ENCODE data around the gene BMS1.
"Not testable (repeated sequence)": the region's sequence is repeated elsewhere in the genome, so short reads cannot be mapped to it uniquely, and the experiment has no call there.

The BMS1 gene

GRCh38 chr10:42817417-42817816 is 34.8 kb downstream of the BMS1 start:
- not testable (repeated sequence) for H3K4me3 Mint-ChIP-seq; DNase-seq (ENCODE audit: low spot score in 2 of 2); H3K9me3 Mint-ChIP-seq; ATAC-seq
- H3K4me1 Mint-ChIP-seq, result peaks cover 43% of the 10 kb centered on the region
- peaks cover 99% of the 10 kb centered on the region for H3K36me3 Mint-ChIP-seq
- H3K27ac Mint-ChIP-seq, result peak overlapping the region; percentile 48

DNA sequence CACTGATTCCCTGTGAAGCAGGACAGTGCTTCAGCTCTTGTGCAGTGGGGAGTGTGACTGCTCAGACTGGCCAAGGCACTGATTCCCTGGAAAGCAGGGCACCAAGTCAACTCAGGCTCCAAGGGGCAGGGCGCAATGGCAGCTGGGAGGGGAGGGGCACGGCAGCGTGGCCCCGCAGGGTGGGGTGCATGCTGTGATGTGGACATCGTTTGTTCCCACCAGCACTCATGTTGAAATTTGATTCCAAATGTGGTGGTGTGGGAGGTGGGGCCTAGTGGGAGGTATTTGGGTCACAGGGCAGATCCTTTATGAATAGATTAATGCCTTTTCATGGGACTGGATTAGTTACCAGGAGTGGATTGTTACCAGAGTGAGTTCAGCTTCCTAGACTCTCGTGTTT is 44.2 kb downstream of the BMS1 start:
- Mint-ChIP-seq H3K36me3 (peaks cover 97% of the 10 kb centered on the region), H3K27ac (peak overlapping the region; percentile 45)
- H3K4me3 Mint-ChIP-seq; H3K9me3 Mint-ChIP-seq; H3K4me1 Mint-ChIP-seq; ATAC-seq; DNase-seq (ENCODE audit: low spot score in 2 of 2): not testable (repeated sequence)

GRCh38 chr10:42827201-42827600 is 44.6 kb downstream of the BMS1 start:
- H3K9me3 Mint-ChIP-seq, result no peaks in the 10 kb centered on the region
- ATAC-seq, result no peak
- no peak overlapping the region for H3K4me3 Mint-ChIP-seq

GRCh38 chr10:42828391-42828790 is 45.8 kb downstream of the BMS1 start:
- not testable (repeated sequence) for DNase-seq (ENCODE audit: low spot score in 2 of 2); H3K9me3 Mint-ChIP-seq; H3K27ac Mint-ChIP-seq; H3K4me3 Mint-ChIP-seq; ATAC-seq; H3K4me1 Mint-ChIP-seq
- H3K36me3 Mint-ChIP-seq, result peaks cover 90% of the 10 kb centered on the region

More at GRCh38 chr10:42827201-42827600, 44.6 kb downstream of the BMS1 start:
- H3K4me1 Mint-ChIP-seq, result no peaks in the 10 kb centered on the region
- H3K36me3 Mint-ChIP-seq, result peaks cover 97% of the 10 kb centered on the region
- H3K27ac Mint-ChIP-seq, result peak overlapping the region; percentile 45
- DNase-seq (ENCODE audit: low spot score in 2 of 2), result no peak

DNA sequence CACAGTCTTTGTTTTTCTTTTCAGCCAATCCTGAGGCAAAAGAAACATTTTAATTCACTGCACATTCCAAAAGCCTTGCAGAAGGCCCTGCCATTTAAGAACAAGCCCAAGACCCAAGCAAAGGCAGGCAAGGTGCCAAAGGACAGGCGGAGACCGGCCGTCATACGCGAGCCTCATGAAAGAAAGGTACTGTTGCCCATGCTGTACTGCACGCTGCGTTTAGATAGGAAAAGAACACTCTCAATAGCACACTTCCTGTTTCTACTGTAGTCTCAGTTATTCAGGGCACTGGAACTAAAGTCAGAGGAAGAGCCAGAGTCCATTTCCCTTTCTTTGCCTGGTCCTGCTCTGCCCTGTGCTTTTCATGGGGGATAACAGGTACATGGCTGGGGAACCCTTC is 47.6 kb downstream of the BMS1 start:
- H3K9me3 Mint-ChIP-seq, result no peaks in the 10 kb centered on the region
- no peak for ATAC-seq
- H3K4me3 Mint-ChIP-seq, result no peak overlapping the region
- peaks cover 71% of the 10 kb centered on the region for H3K36me3 Mint-ChIP-seq
- DNase-seq (ENCODE audit: low spot score in 2 of 2), result no peak
- H3K4me1 Mint-ChIP-seq, result no peaks in the 10 kb centered on the region
- H3K27ac Mint-ChIP-seq, result peak overlapping the region; percentile 5

DNA sequence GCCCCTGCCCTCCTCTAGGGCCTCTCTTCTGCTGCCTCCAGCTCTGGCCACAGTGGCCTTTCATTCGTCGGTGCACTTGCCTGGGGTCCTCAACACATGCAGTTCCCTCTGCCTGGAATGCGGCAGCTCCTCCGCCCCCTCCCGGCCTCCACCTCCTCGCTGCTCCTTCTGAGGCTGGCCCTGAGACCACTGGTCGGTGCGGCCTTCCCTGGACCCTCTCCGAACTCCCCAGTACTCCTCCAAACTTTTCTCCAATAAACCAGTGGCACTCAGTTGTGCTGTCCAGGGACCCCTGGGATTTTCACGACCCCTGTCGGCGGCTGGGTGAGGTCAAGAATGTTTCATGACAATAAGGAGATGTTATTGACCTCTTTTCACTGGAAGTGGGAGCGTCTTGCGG is 53.5 kb downstream of the BMS1 start:
- no peaks in the 10 kb centered on the region for H3K9me3 Mint-ChIP-seq
- DNase-seq (ENCODE audit: low spot score in 2 of 2), result no peak
- H3K4me3 Mint-ChIP-seq, result no peak overlapping the region
- no peaks in the 10 kb centered on the region for H3K4me1 Mint-ChIP-seq
- peaks cover 20% of the 10 kb centered on the region for H3K36me3 Mint-ChIP-seq
- no peak for ATAC-seq
- H3K27ac Mint-ChIP-seq, result no peak overlapping the region

- DNase-seq (ENCODE audit: low spot score in 2 of 2) (no peak), ATAC-seq (no peak)
- Mint-ChIP-seq H3K4me1 (no peaks in the 10 kb centered on the region), H3K4me3 (no peak overlapping the region), H3K36me3 (peaks cover 12% of the 10 kb centered on the region), H3K9me3 (no peaks in the 10 kb centered on the region), H3K27ac (no peak overlapping the region)
Measured at GRCh38 chr10:42836771-42837468, 54.3 kb downstream of the BMS1 start.

- DNase-seq (ENCODE audit: low spot score in 2 of 2); H3K9me3 Mint-ChIP-seq; H3K36me3 Mint-ChIP-seq; H3K27ac Mint-ChIP-seq; H3K4me3 Mint-ChIP-seq; ATAC-seq; H3K4me1 Mint-ChIP-seq: not testable (repeated sequence)
Measured at GRCh38 chr10:42844810-42845209, 62.2 kb downstream of the BMS1 start.

DNA sequence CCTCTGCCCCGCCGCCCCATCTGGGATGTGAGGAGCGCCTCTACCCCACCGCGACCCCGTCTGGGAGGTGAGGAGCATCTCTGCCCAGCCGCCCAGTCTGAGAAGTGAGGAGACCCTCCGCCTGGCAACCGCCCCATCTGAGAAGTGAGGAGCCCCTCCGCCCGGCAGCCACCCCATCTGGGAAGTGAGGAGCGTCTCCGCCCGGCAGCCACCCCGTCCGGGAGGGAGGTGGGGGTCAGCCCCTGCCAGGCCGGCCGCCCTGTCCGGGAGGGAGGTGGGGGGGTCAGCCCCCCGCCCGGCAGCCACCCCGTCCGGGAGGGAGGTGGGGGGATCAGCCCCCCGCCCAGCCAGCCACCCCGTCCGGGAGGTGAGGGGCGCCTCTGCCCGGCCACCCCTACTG is 64.7 kb downstream of the BMS1 start:
- not testable (repeated sequence) for H3K9me3 Mint-ChIP-seq; H3K36me3 Mint-ChIP-seq; DNase-seq (ENCODE audit: low spot score in 2 of 2); H3K4me1 Mint-ChIP-seq; H3K4me3 Mint-ChIP-seq; ATAC-seq; H3K27ac Mint-ChIP-seq

- ATAC-seq, result no peak
- Mint-ChIP-seq H3K4me1 (no peaks in the 10 kb centered on the region), H3K9me3 (no peaks in the 10 kb centered on the region), H3K4me3 (no peak overlapping the region), H3K27ac (no peak overlapping the region), H3K36me3 (no peaks in the 10 kb centered on the region)
- no peak for DNase-seq (ENCODE audit: low spot score in 2 of 2)
Measured at GRCh38 chr10:42850931-42851330, 68.3 kb downstream of the BMS1 start.

DNA sequence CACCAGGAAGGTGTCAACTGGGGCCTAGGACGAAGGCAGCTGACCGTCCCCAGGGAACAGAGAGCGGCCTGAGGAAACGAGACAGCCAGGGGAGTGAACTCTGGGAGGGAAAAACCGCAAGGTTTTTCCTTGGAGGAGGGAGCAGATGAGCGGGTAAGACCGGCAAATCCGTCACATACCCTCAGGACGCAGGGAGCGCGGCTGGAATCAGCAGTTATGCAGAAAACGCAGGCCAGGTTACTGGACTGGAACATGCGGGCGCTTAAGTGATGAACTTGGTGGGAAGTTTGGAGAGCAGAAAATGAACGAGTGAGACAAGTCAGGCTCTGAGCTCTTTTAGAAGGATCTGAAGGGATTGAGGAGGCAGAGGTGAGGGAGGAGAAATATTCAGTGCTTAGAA is 76.7 kb downstream of the BMS1 start:
- Mint-ChIP-seq H3K36me3 (no peaks in the 10 kb centered on the region), H3K4me3 (no peak overlapping the region), H3K4me1 (no peaks in the 10 kb centered on the region), H3K27ac (no peak overlapping the region), H3K9me3 (no peaks in the 10 kb centered on the region)
- ATAC-seq, result no peak
- no peak for DNase-seq (ENCODE audit: low spot score in 2 of 2)

- H3K27ac Mint-ChIP-seq; H3K4me3 Mint-ChIP-seq; H3K9me3 Mint-ChIP-seq; H3K4me1 Mint-ChIP-seq; ATAC-seq; H3K36me3 Mint-ChIP-seq; DNase-seq (ENCODE audit: low spot score in 2 of 2): not testable (repeated sequence)
Measured at GRCh38 chr10:42860016-42860415, 77.4 kb downstream of the BMS1 start.

DNA sequence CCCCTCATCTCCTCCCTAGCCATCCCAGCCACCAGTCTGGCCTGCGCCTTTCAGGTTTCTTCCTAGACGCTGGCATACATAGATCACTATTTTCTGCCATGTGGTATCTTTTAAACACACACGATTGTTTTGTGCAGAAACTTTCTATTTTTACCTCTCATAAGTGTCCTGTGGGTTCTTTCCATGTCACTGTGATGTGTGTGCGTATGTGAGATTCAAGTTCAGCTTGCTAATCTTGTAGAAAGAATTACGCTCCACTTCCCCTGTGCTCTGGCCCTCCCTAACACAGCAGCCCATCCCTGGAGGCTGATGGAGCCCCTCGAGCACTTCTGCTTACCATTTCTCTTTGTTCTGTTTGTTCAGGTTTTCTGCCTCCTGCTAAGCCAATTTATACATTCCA is 80.2 kb downstream of the BMS1 start:
- not testable (repeated sequence) for H3K27ac Mint-ChIP-seq; H3K4me1 Mint-ChIP-seq; H3K4me3 Mint-ChIP-seq; ATAC-seq; DNase-seq (ENCODE audit: low spot score in 2 of 2); H3K36me3 Mint-ChIP-seq; H3K9me3 Mint-ChIP-seq

DNA sequence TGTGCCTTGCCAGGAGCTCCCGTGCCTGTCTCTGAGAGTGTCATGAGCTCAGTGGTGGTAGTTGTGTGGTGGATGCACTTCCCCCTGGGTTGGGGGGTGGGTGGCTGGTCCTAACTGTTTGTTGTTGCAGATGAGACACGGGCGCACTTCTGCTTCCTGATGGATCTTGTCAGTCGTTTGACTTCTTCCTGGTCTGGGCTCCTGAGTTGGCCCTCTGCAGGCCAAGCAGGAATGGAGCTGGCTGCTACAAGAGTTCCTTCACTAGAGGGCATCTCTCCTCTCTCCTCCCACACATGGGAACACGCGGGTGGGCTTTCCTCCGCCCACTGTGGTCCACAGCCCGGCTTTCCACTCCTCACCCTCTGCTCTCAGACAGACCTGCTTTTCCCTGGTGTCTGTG is 82.0 kb downstream of the BMS1 start:
- ATAC-seq (no peak), DNase-seq (ENCODE audit: low spot score in 2 of 2) (no peak)
- no peaks in the 10 kb centered on the region for H3K36me3 Mint-ChIP-seq
- H3K4me3 Mint-ChIP-seq, result no peak overlapping the region
- peaks cover 5% of the 10 kb centered on the region for H3K4me1 Mint-ChIP-seq
- no peaks in the 10 kb centered on the region for H3K9me3 Mint-ChIP-seq
- H3K27ac Mint-ChIP-seq, result no peak overlapping the region

GRCh38 chr10:42865716-42866114 is 83.1 kb downstream of the BMS1 start:
- no peak for ATAC-seq

DNA sequence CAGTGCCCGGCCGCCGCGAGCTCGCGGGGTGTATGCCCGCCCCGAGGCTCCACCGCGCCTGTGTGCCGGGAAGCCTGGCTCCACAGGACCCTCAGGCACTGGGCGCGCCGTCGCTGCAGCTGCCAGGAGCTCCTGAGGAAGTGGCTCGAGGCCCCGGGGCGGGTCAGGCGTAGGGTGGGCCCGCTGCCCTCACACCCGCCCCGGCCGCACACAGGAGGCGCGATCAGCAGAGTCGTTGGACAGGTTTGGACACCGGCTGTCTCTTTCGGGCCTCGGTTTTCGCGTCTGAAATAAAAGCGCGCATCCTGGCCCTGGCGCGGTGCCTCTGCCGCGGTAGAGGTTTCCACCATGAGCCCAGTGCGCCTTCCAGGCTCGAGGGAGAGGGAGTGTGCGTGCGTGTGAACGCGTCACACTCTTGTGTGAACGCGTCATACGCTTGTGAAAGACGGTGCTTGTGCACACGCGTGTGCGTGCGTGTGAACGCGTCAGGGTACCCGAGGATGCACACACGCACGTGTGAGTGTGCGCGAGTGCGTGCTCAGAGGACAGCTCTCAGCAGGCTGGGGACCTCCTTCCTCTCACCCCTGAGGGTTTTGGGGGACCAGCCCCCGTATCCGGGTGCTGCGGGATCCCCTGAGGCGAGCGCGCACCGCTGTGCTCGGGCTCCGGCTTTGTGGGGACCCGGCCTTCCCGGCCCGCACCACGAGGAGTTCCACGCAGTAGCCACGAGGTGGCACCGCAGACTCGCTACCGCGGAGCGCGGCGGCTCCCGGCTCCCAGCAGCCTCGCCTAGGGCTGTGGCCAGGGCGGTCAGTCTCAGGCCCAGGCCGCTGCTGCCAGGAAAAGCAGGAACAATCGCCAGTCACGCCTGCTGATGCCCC is 83.8 kb downstream of the BMS1 start:
- Mint-ChIP-seq H3K36me3 (no peaks in the 10 kb centered on the region), H3K4me3 (peak overlapping the region; percentile 42), H3K9me3 (no peaks in the 10 kb centered on the region), H3K4me1 (peaks cover 5% of the 10 kb centered on the region), H3K27ac (no peak overlapping the region)
- peak; percentile 63 for ATAC-seq
- peak; percentile 22 to 64 for DNase-seq (ENCODE audit: low spot score in 2 of 2)

More at GRCh38 chr10:42865716-42866114, 83.1 kb downstream of the BMS1 start:
- Mint-ChIP-seq H3K27ac (no peak overlapping the region), H3K36me3 (no peaks in the 10 kb centered on the region), H3K4me1 (peaks cover 5% of the 10 kb centered on the region), H3K4me3 (no peak overlapping the region), H3K9me3 (no peaks in the 10 kb centered on the region)
- DNase-seq (ENCODE audit: low spot score in 2 of 2), result no peak
